SK-N-SH (cell line): ENCODE data around the gene SEMA3A. TPM values are rescaled to one million over a fixed set of nuclear protein-coding genes. Genes with fewer than 3 reads are reported as not detected.

Source experiments
- CTCF ChIA-PET: fragments of 300-600, 350-600 bp; formaldehyde crosslinking; extraction: SDS; loops from one replicate; lab custom pipeline; 2021; lab: Yijun Ruan, JAX
- POLR2A ChIA-PET: fragments of 350-600 bp; sonication (Branson Sonifier 250); formaldehyde crosslinking; extraction: SDS; loops from one replicate; lab custom pipeline; 2020; ENCODE audit warnings: antibody characterized with exemption, inconsistent platforms; lab: Yijun Ruan, JAX
- DNase-seq: peaks from one replicate; pipeline ENCODE4 v3.0.0; 2012
- H2AFZ ChIP-seq: fragments of 200-600 bp; sonication (generic); 2 replicates; pipeline ENCODE4 v1.8.1; 2016; ENCODE audit warnings: antibody characterized with exemption, mild to moderate bottlenecking, low read depth
- H3F3A ChIP-seq: fragments of 200-600 bp; sonication (generic); replicated peaks from 2 replicates; pipeline ENCODE3; 2016; ENCODE audit warnings: antibody characterized with exemption, mild to moderate bottlenecking; ENCODE audit not compliant: insufficient read depth
- H3K27ac ChIP-seq, 2 experiments: fragments of 200-500 bp in 1 of 2; fragments of 200-600 bp in 1 of 2; sonication (Bioruptor generic) in 1 of 2; sonication (generic), shearing (Covaris generic) in 1 of 2; 2 replicates each; pipeline versions ENCODE4 v1.5.1 to v1.6.1; 2014 to 2016; ENCODE audit warnings: low read depth in 2 of 2, inconsistent platforms in 1 of 2, low read length in 1 of 2, mild to moderate bottlenecking in 1 of 2, mixed read lengths in 1 of 2
- H3K27me3 ChIP-seq: fragments of 200-600 bp; sonication (generic), shearing (Covaris generic); 2 replicates; pipeline ENCODE4 v1.6.1; 2016; ENCODE audit warnings: mixed run types; ENCODE audit not compliant: insufficient read depth
- H3K36me3 ChIP-seq, 2 experiments: fragments of 200-500 bp in 1 of 2; fragments of 200-600 bp in 1 of 2; sonication (Bioruptor generic) in 1 of 2; sonication (generic) in 1 of 2; replicated peaks in 1 of 2; 2 replicates each; pipeline versions ENCODE3 to v1.5.1; 2014 to 2016; ENCODE audit warnings: low read length in 1 of 2, mild to moderate bottlenecking in 1 of 2; ENCODE audit not compliant: insufficient read depth in 2 of 2, control insufficient read depth in 1 of 2
- H3K4me1 ChIP-seq, 2 experiments: fragments of 200-500 bp in 1 of 2; fragments of 200-600 bp in 1 of 2; sonication (Bioruptor generic) in 1 of 2; sonication (generic), shearing (Covaris generic) in 1 of 2; 2 replicates each; pipeline versions ENCODE4 v1.5.1 to v1.6.1; 2014 to 2016; ENCODE audit warnings: low read depth in 1 of 2, low read length in 1 of 2, mixed run types in 1 of 2; ENCODE audit not compliant: insufficient read depth in 2 of 2, control insufficient read depth in 1 of 2
- H3K4me2 ChIP-seq: fragments of 200-600 bp; sonication (generic), shearing (Covaris generic); 2 replicates; pipeline ENCODE4 v1.6.1; 2017; ENCODE audit warnings: mixed run types
- H3K4me3 ChIP-seq, 2 experiments: fragments of 200-500 bp in 1 of 2; fragments of 200-600 bp in 1 of 2; sonication (Bioruptor generic) in 1 of 2; sonication (generic), shearing (Covaris generic) in 1 of 2; 2 replicates each; pipeline versions ENCODE4 v1.5.1 to v1.8.1; 2014 to 2016; ENCODE audit warnings: low read depth in 2 of 2, inconsistent platforms in 1 of 2, low read length in 1 of 2, mild to moderate bottlenecking in 1 of 2, mixed read lengths in 1 of 2, moderate library complexity in 1 of 2
- H3K79me2 ChIP-seq: fragments of 200-600 bp; sonication (generic); 2 replicates; pipeline ENCODE4 v1.8.1; 2017; ENCODE audit warnings: mild to moderate bottlenecking; ENCODE audit not compliant: insufficient read depth
- H3K9ac ChIP-seq: fragments of 200-600 bp; sonication (generic); 2 replicates; pipeline ENCODE4 v1.6.1; 2017; ENCODE audit warnings: mixed run types
- H3K9me2 ChIP-seq: fragments of 200-600 bp; sonication (generic); 2 replicates; pipeline ENCODE4 v1.6.1; 2017; ENCODE audit warnings: mixed run types
- H3K9me3 ChIP-seq: fragments of 200-600 bp; sonication (generic); 2 replicates; pipeline ENCODE4 v1.6.1; 2017; ENCODE audit warnings: mixed run types, mild to moderate bottlenecking, moderate library complexity
- H4K20me1 ChIP-seq: fragments of 200-600 bp; sonication (generic); 2 replicates; pipeline ENCODE4 v1.6.1; 2017; ENCODE audit warnings: mild to moderate bottlenecking, mixed run types; ENCODE audit not compliant: insufficient read depth
- ELF1 ChIP-seq: IDR thresholded peaks from 2 replicates; pipeline ENCODE4 v1.4.0; 2012
- EP300 ChIP-seq, 2 experiments: IDR thresholded peaks; 2 replicates each; pipeline versions ENCODE4 v1.4.0 to v1.6.1; 2012; ENCODE audit warnings: borderline replicate concordance in 1 of 2, low read depth in 1 of 2, low read length in 1 of 2
- FOSL2 ChIP-seq: IDR thresholded peaks from 2 replicates; pipeline ENCODE4 v1.4.0; 2012; ENCODE audit warnings: low read depth, mild to moderate bottlenecking, moderate library complexity, borderline replicate concordance
- FOXJ3 ChIP-seq: sonication (generic); formaldehyde crosslinking; IDR thresholded peaks from 2 replicates; pipeline ENCODE4 v1.5.1; 2020; ENCODE audit warnings: mild to moderate bottlenecking, missing genetic modification reagents
- FOXM1 ChIP-seq: IDR thresholded peaks from 2 replicates; pipeline ENCODE4 v1.4.0; 2012; ENCODE audit warnings: low read depth, mild to moderate bottlenecking
- GABPA ChIP-seq: IDR thresholded peaks from 2 replicates; pipeline ENCODE4 v1.4.0; 2012; ENCODE audit warnings: low read depth, mild to moderate bottlenecking
- GATA2 ChIP-seq: sonication (generic); formaldehyde crosslinking; IDR thresholded peaks from 2 replicates; pipeline ENCODE4 v1.5.0; 2020; ENCODE audit warnings: mild to moderate bottlenecking, missing genetic modification reagents
- JUND ChIP-seq: IDR thresholded peaks from 2 replicates; pipeline ENCODE4 v1.4.0; 2012
- MXI1 ChIP-seq: IDR thresholded peaks from 2 replicates; pipeline ENCODE4 v1.6.1; 2012; ENCODE audit warnings: mild to moderate bottlenecking, low read depth, low read length, improper control_type of control experiment
- NFIC ChIP-seq: IDR thresholded peaks from 2 replicates; pipeline ENCODE4 v1.4.0; 2012; ENCODE audit warnings: borderline replicate concordance
- NRF1 ChIP-seq: IDR thresholded peaks from 2 replicates; pipeline ENCODE4 v1.6.1; 2012; ENCODE audit warnings: low read depth, mild to moderate bottlenecking, low read length
- RAD21 ChIP-seq: IDR thresholded peaks from 2 replicates; pipeline ENCODE4 v1.6.1; 2012; ENCODE audit warnings: mild to moderate bottlenecking, low read length
- RCOR1 ChIP-seq: fragments of 150-350 bp; IDR thresholded peaks from 2 replicates; pipeline ENCODE4 v1.6.1; 2017; ENCODE audit warnings: antibody characterized with exemption, low read length
- RFX5 ChIP-seq: IDR thresholded peaks from 2 replicates; pipeline ENCODE4 v1.6.1; 2012; ENCODE audit warnings: mild to moderate bottlenecking, improper control_type of control experiment, low read length
- RXRA ChIP-seq: IDR thresholded peaks from 2 replicates; pipeline ENCODE4 v1.4.0; 2012; ENCODE audit warnings: low read depth, mild to moderate bottlenecking, borderline replicate concordance
- SIN3A ChIP-seq: IDR thresholded peaks from 2 replicates; pipeline ENCODE4 v1.6.1; 2012; ENCODE audit warnings: low read depth, mild to moderate bottlenecking, low read length, moderate library complexity, borderline replicate concordance
- WGBS: methylation state at CpG from one replicate; pipeline ENCODE4 v1.1.6; 2017; ENCODE audit warnings: low lambda C conversion rate; 5-methylcytosine and 5-hydroxymethylcytosine counted together
- polyA plus RNA-seq, 3 experiments: library from polyadenylated mRNA; depleted of rRNA; stranded (reverse); fragments of >200 nt; gene quantifications; 2 replicates each; pipeline ENCODE4 v1.2.3, GENCODE V29; 2012
- TF ChIP-seq, protein P1 (sequence below): IDR thresholded peaks from 2 replicates; pipeline ENCODE4 v1.4.0; 2012; ENCODE audit warnings: low read depth
- TF ChIP-seq, protein P2 (sequence below): IDR thresholded peaks from 2 replicates; pipeline ENCODE4 v1.4.0; 2012; ENCODE audit warnings: low read depth, borderline replicate concordance
- TF ChIP-seq, protein P3 (sequence below): fragments of 150-350 bp; IDR thresholded peaks from 2 replicates; pipeline ENCODE4 v1.6.1; 2017; ENCODE audit warnings: antibody characterized with exemption, low read length, low read depth, borderline replicate concordance

Gene SEMA3A
- polyA plus RNA-seq, 1 of the 3 experiments (the other 2 are of a cell fraction), result 15.9 TPM

DNA sequence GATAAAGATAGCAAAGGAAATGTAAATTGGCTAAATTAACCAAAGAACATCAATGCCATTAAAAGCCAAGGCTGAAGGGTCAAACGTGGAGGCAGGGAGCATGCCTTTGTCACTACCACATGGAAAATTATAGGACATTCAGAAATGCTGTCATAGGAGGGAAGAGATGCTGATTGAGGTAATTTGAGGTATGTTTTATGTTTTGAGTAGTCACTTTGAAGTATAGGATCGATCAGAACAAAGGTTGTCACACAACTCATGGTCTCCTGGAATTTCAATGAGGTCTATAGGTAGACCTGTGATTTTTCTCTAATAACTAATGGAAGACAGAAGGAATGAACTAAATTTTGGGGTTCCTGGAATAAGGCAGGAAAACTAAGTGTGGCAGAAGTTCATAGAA, 149.8 kb downstream of the SEMA3A start:
- no peaks in the 10 kb centered on the region for H3K9me3 ChIP-seq
- ChIA-PET POLR2A (no interaction called here), CTCF (no interaction called here)
- H3K4me2 ChIP-seq, result no peak overlapping the region
- 97% methylated on average over 2 of the region's 2 CpGs for WGBS
- TF ChIP-seq SIN3A, result no peak
- TF ChIP-seq, protein P1, sequence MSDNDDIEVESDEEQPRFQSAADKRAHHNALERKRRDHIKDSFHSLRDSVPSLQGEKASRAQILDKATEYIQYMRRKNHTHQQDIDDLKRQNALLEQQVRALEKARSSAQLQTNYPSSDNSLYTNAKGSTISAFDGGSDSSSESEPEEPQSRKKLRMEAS, result no peak
- TF ChIP-seq RFX5, result no peak
- no peak for TF ChIP-seq RXRA
- no peak for TF ChIP-seq NRF1
- TF ChIP-seq GATA2 (CRISPR knock-in tag), result no peak
- TF ChIP-seq FOXJ3 (CRISPR knock-in tag), result no peak
- TF ChIP-seq RAD21, result no peak
- no peaks in the 10 kb centered on the region for H4K20me1 ChIP-seq
- H3F3A ChIP-seq, result peaks cover 8% of the 10 kb centered on the region
- peaks cover 3 to 7% of the 10 kb centered on the region in 2 experiments for H3K36me3 ChIP-seq
- DNase-seq, result no peak
- no peaks in the 10 kb centered on the region for H3K27me3 ChIP-seq
- no peak overlapping the region for H2AFZ ChIP-seq
- peaks cover 12 to 52% of the 10 kb centered on the region in 2 experiments; a peak in 3 of 4 replicates for H3K4me1 ChIP-seq
- H3K79me2 ChIP-seq, result no peaks in the 10 kb centered on the region
- H3K27ac ChIP-seq, result no peak overlapping the region
- H3K9ac ChIP-seq, result no peak overlapping the region
- H3K4me3 ChIP-seq, result no peak overlapping the region
- H3K9me2 ChIP-seq, result no peaks in the 10 kb centered on the region

DNA sequence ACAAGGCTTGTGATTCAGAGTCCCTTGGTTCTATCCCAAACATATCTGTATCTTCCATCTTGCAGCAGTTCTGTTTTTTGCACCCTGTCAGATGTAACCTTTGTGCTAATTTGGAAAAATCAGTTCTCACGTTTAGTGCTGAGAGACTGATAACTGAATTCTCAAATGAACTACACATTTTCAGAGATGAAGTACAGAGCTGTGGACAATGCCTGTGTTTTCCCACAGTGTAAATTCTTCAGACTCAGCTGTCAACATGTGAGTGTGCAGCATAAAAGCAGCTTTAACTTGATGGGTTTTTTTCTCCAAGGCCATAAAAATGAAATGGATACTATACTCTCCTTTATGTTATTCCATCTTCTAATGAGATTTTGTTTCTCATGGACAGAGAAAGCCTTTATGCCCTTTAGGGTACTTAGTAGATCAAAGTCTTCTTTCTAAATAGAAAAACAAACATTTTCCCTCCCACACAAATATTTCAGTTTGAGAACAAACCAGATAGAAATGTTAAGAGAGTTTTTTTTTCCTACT, 150.9 kb downstream of the SEMA3A start:
- H3K27me3 ChIP-seq, result no peaks in the 10 kb centered on the region
- 46% methylated on average over 1 of the region's 1 CpG for WGBS
- no peak overlapping the region for H3K4me3 ChIP-seq
- H3K9me3 ChIP-seq, result no peaks in the 10 kb centered on the region
- TF ChIP-seq NRF1, result no peak
- TF ChIP-seq MXI1, result no peak
- TF ChIP-seq GATA2 (CRISPR knock-in tag), result peak; percentile 28; the same call in 1 of the 2 replicates
- CTCF ChIA-PET, result no interaction called here
- H3K9ac ChIP-seq, result no peak overlapping the region
- H4K20me1 ChIP-seq, result no peaks in the 10 kb centered on the region
- peaks cover 3 to 7% of the 10 kb centered on the region in 2 experiments for H3K36me3 ChIP-seq
- H3K27ac ChIP-seq, result no peak overlapping the region
- no peak overlapping the region for H3K4me2 ChIP-seq
- no peaks in the 10 kb centered on the region for H3K9me2 ChIP-seq
- DNase-seq, result no peak
- no peaks in the 10 kb centered on the region for H3K79me2 ChIP-seq
- POLR2A ChIA-PET, result no interaction called here
- H3K4me1 ChIP-seq, result peaks cover 21 to 52% of the 10 kb centered on the region in 2 experiments; a peak in 3 of 4 replicates
- no peak overlapping the region for H2AFZ ChIP-seq
- peaks cover 8% of the 10 kb centered on the region for H3F3A ChIP-seq

DNA sequence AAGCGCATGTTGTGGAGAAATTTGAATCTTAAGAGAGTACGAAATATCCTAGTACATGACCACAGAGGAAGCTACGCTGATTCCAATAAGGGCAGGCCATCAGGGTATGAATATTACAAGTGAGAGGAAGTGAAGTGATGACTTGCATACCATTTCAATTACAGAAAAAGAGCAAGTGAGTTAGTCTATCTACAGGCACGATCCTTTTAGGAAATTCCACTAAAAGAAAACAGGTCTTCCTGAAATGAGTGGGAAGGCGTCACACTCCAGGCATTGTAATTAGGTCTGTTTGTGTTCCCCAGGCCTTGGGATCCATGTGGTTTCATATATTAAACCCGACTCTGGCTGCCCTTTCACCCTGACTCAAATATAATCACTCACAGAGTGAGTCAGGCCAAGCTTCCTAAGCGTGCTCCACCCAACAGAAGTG, 152.5 kb downstream of the SEMA3A start:
- ChIA-PET POLR2A (no interaction called here), CTCF (interaction anchor here (0.6 to 1.2 kb wide), 3 partner anchors 22 to 702 kb away, joined by 3 to 4 read pairs (median 3); no protein-coding TSS in a partner anchor)
- DNase-seq, result no peak
- no peaks in the 10 kb centered on the region for H3K9me2 ChIP-seq
- no peaks in the 10 kb centered on the region for H4K20me1 ChIP-seq
- H3K9ac ChIP-seq, result peak overlapping the region; percentile 24; the same call in 1 of the 2 replicates
- H3K4me3 ChIP-seq, result no peak overlapping the region
- peak overlapping the region; percentile 62 to 68; a peak in 3 of 4 replicates for H3K27ac ChIP-seq
- peaks cover 3 to 7% of the 10 kb centered on the region in 2 experiments for H3K36me3 ChIP-seq
- WGBS, result 41% methylated on average over 7 of the region's 7 CpGs
- peaks cover 7% of the 10 kb centered on the region for H3F3A ChIP-seq
- peaks cover 22 to 42% of the 10 kb centered on the region in 2 experiments; a peak in 3 of 4 replicates for H3K4me1 ChIP-seq
- H3K4me2 ChIP-seq, result 0 out of 2 replicates have a peak overlapping the region, but pooled peaks have one; percentile 15
- H3K79me2 ChIP-seq, result no peaks in the 10 kb centered on the region
- H3K9me3 ChIP-seq, result no peaks in the 10 kb centered on the region
- H3K27me3 ChIP-seq, result no peaks in the 10 kb centered on the region
- H2AFZ ChIP-seq, result peak overlapping the region; percentile 44; the same call in 1 of the 2 replicates
- TF ChIP-seq, protein P2, sequence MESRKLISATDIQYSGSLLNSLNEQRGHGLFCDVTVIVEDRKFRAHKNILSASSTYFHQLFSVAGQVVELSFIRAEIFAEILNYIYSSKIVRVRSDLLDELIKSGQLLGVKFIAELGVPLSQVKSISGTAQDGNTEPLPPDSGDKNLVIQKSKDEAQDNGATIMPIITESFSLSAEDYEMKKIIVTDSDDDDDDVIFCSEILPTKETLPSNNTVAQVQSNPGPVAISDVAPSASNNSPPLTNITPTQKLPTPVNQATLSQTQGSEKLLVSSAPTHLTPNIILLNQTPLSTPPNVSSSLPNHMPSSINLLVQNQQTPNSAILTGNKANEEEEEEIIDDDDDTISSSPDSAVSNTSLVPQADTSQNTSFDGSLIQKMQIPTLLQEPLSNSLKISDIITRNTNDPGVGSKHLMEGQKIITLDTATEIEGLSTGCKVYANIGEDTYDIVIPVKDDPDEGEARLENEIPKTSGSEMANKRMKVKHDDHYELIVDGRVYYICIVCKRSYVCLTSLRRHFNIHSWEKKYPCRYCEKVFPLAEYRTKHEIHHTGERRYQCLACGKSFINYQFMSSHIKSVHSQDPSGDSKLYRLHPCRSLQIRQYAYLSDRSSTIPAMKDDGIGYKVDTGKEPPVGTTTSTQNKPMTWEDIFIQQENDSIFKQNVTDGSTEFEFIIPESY, result no peak
- TF ChIP-seq FOSL2 (peak; percentile 50; the same call in 1 of the 2 replicates), RCOR1 (no peak), MXI1 (no peak), NFIC (peak; percentile 42; the same call in 1 of the 2 replicates), JUND (peak; percentile 42), RAD21 (no peak), EP300 (IDR thresholded peaks at IDR 0.05; ENCODE audit: borderline replicate concordance in 1 of 2, low read depth in 1 of 2, low read length in 1 of 2) (peak in 1 of 2 experiments; percentile 29; a peak in 1 of 4 replicates), RXRA (peak; percentile 28; the same call in 1 of the 2 replicates), FOXM1 (no peak), SIN3A (no peak), ELF1 (no peak), GABPA (no peak)
- TF ChIP-seq, protein P3, sequence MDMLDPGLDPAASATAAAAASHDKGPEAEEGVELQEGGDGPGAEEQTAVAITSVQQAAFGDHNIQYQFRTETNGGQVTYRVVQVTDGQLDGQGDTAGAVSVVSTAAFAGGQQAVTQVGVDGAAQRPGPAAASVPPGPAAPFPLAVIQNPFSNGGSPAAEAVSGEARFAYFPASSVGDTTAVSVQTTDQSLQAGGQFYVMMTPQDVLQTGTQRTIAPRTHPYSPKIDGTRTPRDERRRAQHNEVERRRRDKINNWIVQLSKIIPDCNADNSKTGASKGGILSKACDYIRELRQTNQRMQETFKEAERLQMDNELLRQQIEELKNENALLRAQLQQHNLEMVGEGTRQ, result no peak
